ENCODE measurements around the gene SPTLC2. TPM values are rescaled to one million over a fixed set of nuclear protein-coding genes. Genes with fewer than 3 reads are reported as not detected.
A peak's percentile ranks its signal among the peaks of the same experiment; 100 is the strongest.
"Not testable (repeated sequence)": the region's sequence is repeated elsewhere in the genome, so short reads cannot be mapped to it uniquely, and the experiment has no call there.

SPTLC2 gene, protein sequence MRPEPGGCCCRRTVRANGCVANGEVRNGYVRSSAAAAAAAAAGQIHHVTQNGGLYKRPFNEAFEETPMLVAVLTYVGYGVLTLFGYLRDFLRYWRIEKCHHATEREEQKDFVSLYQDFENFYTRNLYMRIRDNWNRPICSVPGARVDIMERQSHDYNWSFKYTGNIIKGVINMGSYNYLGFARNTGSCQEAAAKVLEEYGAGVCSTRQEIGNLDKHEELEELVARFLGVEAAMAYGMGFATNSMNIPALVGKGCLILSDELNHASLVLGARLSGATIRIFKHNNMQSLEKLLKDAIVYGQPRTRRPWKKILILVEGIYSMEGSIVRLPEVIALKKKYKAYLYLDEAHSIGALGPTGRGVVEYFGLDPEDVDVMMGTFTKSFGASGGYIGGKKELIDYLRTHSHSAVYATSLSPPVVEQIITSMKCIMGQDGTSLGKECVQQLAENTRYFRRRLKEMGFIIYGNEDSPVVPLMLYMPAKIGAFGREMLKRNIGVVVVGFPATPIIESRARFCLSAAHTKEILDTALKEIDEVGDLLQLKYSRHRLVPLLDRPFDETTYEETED
- total RNA-seq, result 26.8 and 31.9 TPM in 2 replicates

DNA sequence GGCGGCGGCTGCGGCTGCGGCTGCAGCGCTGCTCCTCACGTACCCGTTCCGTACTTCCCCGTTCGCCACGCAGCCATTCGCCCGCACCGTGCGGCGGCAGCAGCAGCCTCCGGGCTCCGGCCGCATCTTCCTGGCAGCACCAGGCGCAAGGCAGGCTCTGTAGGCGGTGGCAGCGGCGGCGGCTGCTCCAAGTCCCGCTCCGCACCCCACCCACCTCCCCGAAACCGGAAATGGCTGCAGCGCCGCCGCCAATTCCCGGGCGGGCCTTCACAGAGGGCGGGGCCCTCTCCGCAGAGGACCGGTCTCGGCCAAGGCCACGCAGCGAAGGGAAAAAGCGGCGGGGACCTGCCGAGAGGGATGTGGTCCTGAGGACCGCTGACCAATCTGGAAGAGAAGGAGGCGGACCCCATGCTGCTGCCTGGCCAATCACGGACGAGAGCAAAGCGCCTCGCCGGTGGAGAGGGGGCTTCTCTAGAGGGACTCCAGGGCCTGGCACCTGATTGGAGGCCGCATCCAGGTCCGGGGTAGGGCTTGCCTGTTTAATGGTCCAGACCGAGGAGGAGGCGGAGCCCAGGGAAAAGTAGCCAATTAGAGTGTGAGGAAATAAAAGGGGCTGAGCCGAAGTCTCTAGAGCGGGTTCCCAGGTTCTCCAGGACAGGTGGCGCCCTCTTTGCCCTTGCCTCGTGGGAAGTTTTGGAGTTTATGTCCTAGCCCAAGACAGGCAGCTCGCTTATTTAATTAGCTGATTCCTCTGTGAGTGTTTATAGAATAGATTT is at the start of gene SPTLC2:
Gene SPTLC2 (minus strand): TSS at position 184 of the 776 bp plus-strand sequence. CDS start 58 bp downstream, at position 126.
- Histone ChIP-seq H3K36me3 (ENCODE audit: control insufficient read depth, insufficient read depth, low read length) (no peaks in the 10 kb centered on the region), H3K27me3 (ENCODE audit: control insufficient read depth, insufficient read depth, low read length) (no peaks in the 10 kb centered on the region), H3K4me3 (ENCODE audit: low read depth, low read length) (peak within 1 kb of the TSS; percentile 75)
- TF ChIP-seq, protein P1, sequence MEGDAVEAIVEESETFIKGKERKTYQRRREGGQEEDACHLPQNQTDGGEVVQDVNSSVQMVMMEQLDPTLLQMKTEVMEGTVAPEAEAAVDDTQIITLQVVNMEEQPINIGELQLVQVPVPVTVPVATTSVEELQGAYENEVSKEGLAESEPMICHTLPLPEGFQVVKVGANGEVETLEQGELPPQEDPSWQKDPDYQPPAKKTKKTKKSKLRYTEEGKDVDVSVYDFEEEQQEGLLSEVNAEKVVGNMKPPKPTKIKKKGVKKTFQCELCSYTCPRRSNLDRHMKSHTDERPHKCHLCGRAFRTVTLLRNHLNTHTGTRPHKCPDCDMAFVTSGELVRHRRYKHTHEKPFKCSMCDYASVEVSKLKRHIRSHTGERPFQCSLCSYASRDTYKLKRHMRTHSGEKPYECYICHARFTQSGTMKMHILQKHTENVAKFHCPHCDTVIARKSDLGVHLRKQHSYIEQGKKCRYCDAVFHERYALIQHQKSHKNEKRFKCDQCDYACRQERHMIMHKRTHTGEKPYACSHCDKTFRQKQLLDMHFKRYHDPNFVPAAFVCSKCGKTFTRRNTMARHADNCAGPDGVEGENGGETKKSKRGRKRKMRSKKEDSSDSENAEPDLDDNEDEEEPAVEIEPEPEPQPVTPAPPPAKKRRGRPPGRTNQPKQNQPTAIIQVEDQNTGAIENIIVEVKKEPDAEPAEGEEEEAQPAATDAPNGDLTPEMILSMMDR (IDR thresholded peaks at IDR 0.05; ENCODE audit: insufficient read depth, low read length, severe bottlenecking), result peak; percentile 36
- DNase-seq (ENCODE audit: low read depth) (peak; percentile 97), FAIRE-seq (no peak)

- H3K4me3 ChIP-seq (ENCODE audit: low read depth, low read length), result no peak overlapping the region
- FAIRE-seq (no peak), DNase-seq (ENCODE audit: low read depth) (peak; percentile 91)
- TF ChIP-seq, protein P1 (IDR thresholded peaks at IDR 0.05; ENCODE audit: insufficient read depth, low read length, severe bottlenecking), result no peak
- no peaks in the 10 kb centered on the region for H3K27me3 ChIP-seq (ENCODE audit: control insufficient read depth, insufficient read depth, low read length)
- H3K36me3 ChIP-seq (ENCODE audit: control insufficient read depth, insufficient read depth, low read length), result no peaks in the 10 kb centered on the region
Observed at GRCh38 chr14:77663293-77663692, 46.9 kb upstream of the SPTLC2 start.

GRCh38 chr14:77661562-77661961 is 45.1 kb upstream of the SPTLC2 start:
- not testable (repeated sequence) for H3K27me3 ChIP-seq (ENCODE audit: control insufficient read depth, insufficient read depth, low read length); DNase-seq (ENCODE audit: low read depth); H3K36me3 ChIP-seq (ENCODE audit: control insufficient read depth, insufficient read depth, low read length); H3K4me3 ChIP-seq (ENCODE audit: low read depth, low read length); FAIRE-seq

GRCh38 chr14:77660754-77661153 is 44.3 kb upstream of the SPTLC2 start:
- FAIRE-seq, result no peak
- no peak for DNase-seq (ENCODE audit: low read depth)
- TF ChIP-seq, protein P1 (IDR thresholded peaks at IDR 0.05; ENCODE audit: insufficient read depth, low read length, severe bottlenecking), result no peak
- Histone ChIP-seq H3K36me3 (ENCODE audit: control insufficient read depth, insufficient read depth, low read length) (no peaks in the 10 kb centered on the region), H3K27me3 (ENCODE audit: control insufficient read depth, insufficient read depth, low read length) (no peaks in the 10 kb centered on the region), H3K4me3 (ENCODE audit: low read depth, low read length) (no peak overlapping the region)

DNA sequence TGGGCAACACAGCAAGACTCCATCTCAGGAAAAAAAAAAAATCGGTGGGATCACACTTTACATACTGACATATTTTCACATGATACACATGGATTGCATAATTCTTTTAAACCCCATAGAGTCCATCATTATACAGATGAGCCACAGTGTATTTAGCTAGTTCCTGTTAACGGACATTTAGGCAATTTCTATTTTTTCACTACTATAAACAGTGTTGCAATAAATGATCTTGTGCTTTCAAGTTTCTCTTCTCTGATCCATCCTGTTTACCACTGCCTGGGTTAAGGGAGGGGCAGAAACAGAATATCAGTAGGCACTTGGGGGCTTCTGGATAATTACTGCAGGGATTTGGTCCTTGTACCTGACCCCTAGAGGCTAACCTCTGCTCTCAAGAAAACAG is 43.4 kb upstream of the SPTLC2 start:
- TF ChIP-seq, protein P1 (IDR thresholded peaks at IDR 0.05; ENCODE audit: insufficient read depth, low read length, severe bottlenecking), result no peak
- Histone ChIP-seq H3K36me3 (ENCODE audit: control insufficient read depth, insufficient read depth, low read length) (no peaks in the 10 kb centered on the region), H3K4me3 (ENCODE audit: low read depth, low read length) (no peak overlapping the region), H3K27me3 (ENCODE audit: control insufficient read depth, insufficient read depth, low read length) (no peaks in the 10 kb centered on the region)
- DNase-seq (ENCODE audit: low read depth), result no peak
- FAIRE-seq, result no peak

DNA sequence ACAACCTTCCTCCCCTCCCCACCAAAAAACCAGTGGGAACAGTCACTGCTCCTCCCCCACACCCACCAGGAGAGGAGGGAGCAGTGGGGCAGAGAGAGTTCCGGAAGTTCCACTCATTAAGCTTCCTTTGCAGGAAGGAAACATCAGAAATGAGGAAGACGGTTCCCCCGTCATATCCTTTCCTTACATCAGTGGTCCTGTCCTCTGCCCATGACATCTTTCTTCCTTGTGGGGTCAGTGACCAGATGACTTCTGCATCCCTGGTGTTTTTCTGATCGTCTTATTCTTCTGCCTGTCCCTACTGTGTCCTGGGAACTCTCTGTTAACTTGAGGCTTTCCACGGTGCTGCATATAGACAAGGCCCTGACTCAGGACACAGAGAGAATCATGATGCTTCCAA is 40.8 kb upstream of the SPTLC2 start:
- DNase-seq (ENCODE audit: low read depth) (no peak), FAIRE-seq (no peak)
- no peak overlapping the region for H3K4me3 ChIP-seq (ENCODE audit: low read depth, low read length)
- TF ChIP-seq, protein P1 (IDR thresholded peaks at IDR 0.05; ENCODE audit: insufficient read depth, low read length, severe bottlenecking), result no peak
- H3K36me3 ChIP-seq (ENCODE audit: control insufficient read depth, insufficient read depth, low read length), result no peaks in the 10 kb centered on the region
- H3K27me3 ChIP-seq (ENCODE audit: control insufficient read depth, insufficient read depth, low read length), result no peaks in the 10 kb centered on the region
